HepG2 (cell line): ENCODE measurements around the gene RBM23. TPM values are rescaled to one million over a fixed set of nuclear protein-coding genes. Genes with fewer than 3 reads are reported as not detected.
A peak's percentile ranks its signal among the peaks of the same experiment; 100 is the strongest.

Experiments used
- ATAC-seq: fragments of 200-7000 bp; cut with Tn5 transposase; 3 replicates; pipeline ENCODE4 v1.9.1; 2020; ENCODE audit warnings: mild to moderate bottlenecking, moderate library complexity
- BruUV-seq: library from RNA; stranded (reverse); fragments of 400-500 nt; replicated peaks from 2 replicates; lab custom pipeline; 2021; lab: Mats Ljungman, UMichigan
- CTCF ChIA-PET: fragments of 300-600 bp; formaldehyde crosslinking; extraction: SDS; loops from one replicate; lab custom pipeline; 2021; ENCODE audit warnings: low total read pairs, inconsistent platforms, low intra/inter-chr PET ratio; lab: Yijun Ruan, JAX
- POLR2A ChIA-PET: fragments of 350-600 bp; sonication (Branson Sonifier 250); formaldehyde crosslinking; loops from one replicate; lab custom pipeline; 2020; ENCODE audit warnings: antibody characterized with exemption, inconsistent platforms; lab: Yijun Ruan, JAX
- DNase-seq: peaks from one replicate; pipeline ENCODE4 v3.0.0-alpha.2; 2015; ENCODE audit warnings: low spot score
- FAIRE-seq: peaks from 3 replicates; lab custom pipeline; 2011; peaks lifted over from hg19 to GRCh38; lab: Jason Lieb, UNC
- H2AFZ ChIP-seq: one replicate; pipeline ENCODE4 v1.6.1; 2011; ENCODE audit warnings: low read length, inconsistent platforms
- H3K27ac ChIP-seq: fragments of 300-600 bp; 3 replicates; pipeline ENCODE4 v1.8.0; 2011; ENCODE audit warnings: mixed run types, mild to moderate bottlenecking, mixed read lengths, low read length, inconsistent platforms; ENCODE audit not compliant: insufficient read depth; ENCODE audit errors: extremely low read length
- H3K27me3 ChIP-seq, 2 experiments: fragments of 200-600 bp in 1 of 2; 2 replicates in 1 of 2; 3 replicates in 1 of 2; pipeline versions ENCODE4 v1.6.0 to v1.8.0; 2011; ENCODE audit warnings: low read length in 2 of 2, mild to moderate bottlenecking in 2 of 2, moderate library complexity in 2 of 2, inconsistent platforms in 1 of 2; ENCODE audit not compliant: insufficient read depth in 2 of 2, control insufficient read depth in 1 of 2
- H3K36me3 ChIP-seq, 2 experiments: fragments of 200-600 bp in 1 of 2; replicated peaks in 1 of 2; 2 replicates in 1 of 2; 3 replicates in 1 of 2; pipeline versions ENCODE4 v1.5.1 to v1.8.0; 2011; ENCODE audit warnings: low read length in 2 of 2, inconsistent platforms in 1 of 2; ENCODE audit not compliant: insufficient read depth in 2 of 2, control insufficient read depth in 1 of 2
- H3K4me1 ChIP-seq: 2 replicates; pipeline ENCODE4 v1.5.1; 2012; ENCODE audit warnings: low read length, inconsistent platforms; ENCODE audit not compliant: insufficient read depth
- H3K4me2 ChIP-seq: 2 replicates; pipeline ENCODE4 v1.6.0; 2011; ENCODE audit warnings: low read depth, low read length, inconsistent platforms
- H3K4me3 ChIP-seq, 3 experiments: fragments of 200-600 bp in 1 of 3; sonication (generic), shearing (Covaris generic) in 1 of 3; replicated peaks in 1 of 3; 2 replicates each; pipeline ENCODE4 v1.5.1; 2011 to 2016; ENCODE audit warnings: low read length in 3 of 3, inconsistent platforms in 2 of 3, low read depth in 2 of 3, mild to moderate bottlenecking in 2 of 3, control low read depth in 1 of 3, mixed read lengths in 1 of 3; ENCODE audit not compliant: insufficient read depth in 1 of 3
- H3K79me2 ChIP-seq: one replicate; pipeline ENCODE4 v1.6.1; 2011; ENCODE audit warnings: low read length, inconsistent platforms; ENCODE audit not compliant: insufficient read depth
- H3K9ac ChIP-seq: 2 replicates; pipeline ENCODE4 v1.6.0; 2011; ENCODE audit warnings: mild to moderate bottlenecking, low read depth, low read length, inconsistent platforms; ENCODE audit not compliant: insufficient read depth
- H3K9me3 ChIP-seq: 2 replicates; pipeline ENCODE4 v1.5.1; 2012; ENCODE audit warnings: mild to moderate bottlenecking, low read length
- H4K20me1 ChIP-seq: 2 replicates; pipeline ENCODE4 v1.6.0; 2011; ENCODE audit warnings: inconsistent platforms, mild to moderate bottlenecking, low read length, moderate library complexity; ENCODE audit not compliant: insufficient read depth
- ATF4 ChIP-seq, 2 experiments: fragments of 450-650 bp in 1 of 2; sonication (generic) in 1 of 2; formaldehyde crosslinking; IDR thresholded peaks; 2 replicates each; pipeline versions ENCODE4 v1.5.0 to v1.8.0; 2020 to 2022; ENCODE audit warnings: mild to moderate bottlenecking in 1 of 2, missing genetic modification reagents in 1 of 2
- ATM ChIP-seq: fragments of 450-650 bp; IDR thresholded peaks from 2 replicates; pipeline ENCODE4 v1.7.1; 2017; ENCODE audit warnings: mild to moderate bottlenecking, borderline replicate concordance
- CENPT ChIP-seq: sonication (generic); formaldehyde crosslinking; IDR thresholded peaks from 2 replicates; pipeline ENCODE4 v1.8.0; 2022; ENCODE audit warnings: low read depth, mild to moderate bottlenecking, moderate library complexity, missing genetic modification reagents
- FOXA1 ChIP-seq, 2 experiments: fragments of 450-650 bp in 1 of 2; sonication (generic) in 1 of 2; formaldehyde crosslinking in 1 of 2; IDR thresholded peaks; 2 replicates each; pipeline versions ENCODE4 v1.4.0 to v1.6.1; 2016 to 2020; ENCODE audit warnings: missing genetic modification reagents in 1 of 2
- FOXO4 ChIP-seq: sonication (generic); formaldehyde crosslinking; conservative IDR thresholded peaks from 2 replicates; pipeline ENCODE4 v1.8.1; 2023; ENCODE audit warnings: missing genetic modification reagents
- MLX ChIP-seq: IDR thresholded peaks from 2 replicates; pipeline ENCODE4 v1.6.1; 2016
- MXD3 ChIP-seq: IDR thresholded peaks from 2 replicates; pipeline ENCODE4 v1.6.1; 2016; ENCODE audit warnings: mild to moderate bottlenecking, missing biosample characterization, missing genetic modification reagents
- NFE2L1 ChIP-seq: sonication (generic); formaldehyde crosslinking; IDR thresholded peaks from 2 replicates; pipeline ENCODE4 v1.4.0; 2020; ENCODE audit warnings: missing genetic modification reagents, mild to moderate bottlenecking, borderline replicate concordance
- PBX3 ChIP-seq: sonication (generic); formaldehyde crosslinking; IDR thresholded peaks from 2 replicates; pipeline ENCODE4 v1.8.1; 2023; ENCODE audit warnings: missing genetic modification reagents, inconsistent platforms, borderline replicate concordance
- SNAI1 ChIP-seq: sonication (generic); formaldehyde crosslinking; IDR thresholded peaks from 2 replicates; pipeline ENCODE4 v1.5.0; 2020; ENCODE audit warnings: mild to moderate bottlenecking, missing genetic modification reagents, borderline replicate concordance
- ZFP1 ChIP-seq: IDR thresholded peaks from 2 replicates; pipeline ENCODE4 v1.6.1; 2016
- ZNF12 ChIP-seq: sonication (generic); formaldehyde crosslinking; IDR thresholded peaks from 2 replicates; pipeline ENCODE4 v1.5.0; 2020; ENCODE audit warnings: missing genetic modification reagents
- ZNF34 ChIP-seq: sonication (generic); formaldehyde crosslinking; IDR thresholded peaks from 2 replicates; pipeline ENCODE4 v1.4.0; 2020; ENCODE audit warnings: mild to moderate bottlenecking, missing genetic modification reagents, borderline replicate concordance
- ZNF770 ChIP-seq: sonication (generic); formaldehyde crosslinking; IDR thresholded peaks from 2 replicates; pipeline ENCODE4 v1.5.0; 2020; ENCODE audit warnings: mild to moderate bottlenecking, missing genetic modification reagents
- ZNF891 ChIP-seq: sonication (generic); formaldehyde crosslinking; IDR thresholded peaks from 2 replicates; pipeline ENCODE4 v1.5.0; 2020; ENCODE audit warnings: mild to moderate bottlenecking, missing genetic modification reagents
- ZSCAN29 ChIP-seq: sonication (generic); formaldehyde crosslinking; conservative IDR thresholded peaks from 2 replicates; pipeline ENCODE4 v1.4.0; 2020; ENCODE audit warnings: mild to moderate bottlenecking, missing genetic modification reagents
- ZSCAN9 ChIP-seq: IDR thresholded peaks from 2 replicates; pipeline ENCODE4 v1.6.1; 2016; ENCODE audit warnings: borderline replicate concordance
- WGBS: methylation state at CpG from one replicate; pipeline ENCODE4 v1.1.6; 2017; ENCODE audit warnings: low lambda C conversion rate; 5-methylcytosine and 5-hydroxymethylcytosine counted together
- in situ Hi-C: cut with HindIII; loops from 2 replicates; pipeline ENCODE4 v1.10.0; 2017; ENCODE audit warnings: low pct_unique_long_range_greater_than_20kb; ENCODE audit not compliant: extremely low pct_ligation_motif_present
- intact Hi-C: fragments of 100-400 bp; cut with micrococcal nuclease; formaldehyde crosslinking; loops from one replicate; pipeline ENCODE4 v1.10.0; 2022; ENCODE audit not compliant: unreplicated experiment
- polyA plus RNA-seq, 8 experiments: library from polyadenylated mRNA; depleted of rRNA in 3 of 8; stranded (reverse) in 7 of 8; unstranded in 1 of 8; fragments of >200 nt; fragmentation: Illumina TruSeq in 4 of 8; extraction: Trizol in 4 of 8; gene quantifications; 2 replicates each; pipeline versions ENCODE4 v1.2.1 to v1.2.3, GENCODE V29; 2011 to 2016; ENCODE audit warnings: low read depth in 4 of 8, missing spikeins in 1 of 8, mixed read lengths in 1 of 8; ENCODE audit not compliant: insufficient read depth in 1 of 8
- total RNA-seq, 5 experiments: library from RNA; depleted of rRNA; stranded (reverse); fragments of >200 nt; fragmentation: Illumina TruSeq; extraction: Trizol; gene quantifications; 2 replicates each; pipeline ENCODE4 v1.2.3, GENCODE V29; 2016; ENCODE audit warnings: low read depth in 1 of 5

RBM23 gene
- total and polyA plus RNA-seq, 2 of the 13 experiments (the other 11 are each of a cell fraction or from before 2014, with no cell fraction given) = 1.5 to 2.1 TPM

- Histone ChIP-seq H4K20me1 (no peaks in the 10 kb centered on the region), H3K9ac (no peak overlapping the region), H2AFZ (no peak overlapping the region), H3K79me2 (no peaks in the 10 kb centered on the region), H3K4me2 (no peak overlapping the region), H3K4me1 (peaks cover 37% of the 10 kb centered on the region), H3K9me3 (no peaks in the 10 kb centered on the region), H3K27ac (no peak overlapping the region), H3K27me3 (no peaks in the 10 kb centered on the region), H3K36me3 (no peaks in the 10 kb centered on the region), H3K4me3 (no peak overlapping the region)
- no TSS peak for BruUV-seq
- intact Hi-C loops (no loop called here), in situ Hi-C loops (no loop called here)
- ChIA-PET POLR2A (interaction anchor here (1.4 kb wide), 1 partner anchor 98 kb away, joined by 8 read pairs; the partner anchor contains the start of gene OXA1L), CTCF (interaction anchor here (0.7 to 1.8 kb wide), 3 partner anchors 12 to 308 kb away, joined by 3 to 9 read pairs (median 4); no protein-coding TSS in a partner anchor)
- 23% methylated on average over 4 of the region's 4 CpGs for WGBS
- no peak for FAIRE-seq
- DNase-seq = no peak
- ATAC-seq = no peak
- TF ChIP-seq NFE2L1 (CRISPR knock-in tag) (no peak), ZNF770 (CRISPR knock-in tag) (0 out of 2 replicates have a peak, but pooled peaks have one; percentile 16), SNAI1 (CRISPR knock-in tag) (no peak), ZSCAN29 (CRISPR knock-in tag) (no peak), ZNF12 (CRISPR knock-in tag) (no peak), MLX (CRISPR knock-in tag) (no peak), CENPT (no peak), ATM (no peak), MXD3 (CRISPR knock-in tag) (no peak), FOXA1 (IDR thresholded peaks at IDR 0.05) (no peak), FOXA1 (CRISPR knock-in tag; IDR thresholded peaks at IDR 0.05) (no peak), ZSCAN9 (no peak), ZNF34 (CRISPR knock-in tag) (0 out of 2 replicates have a peak, but pooled peaks have one; percentile 50), ZNF891 (no peak), FOXO4 (CRISPR knock-in tag) (0 out of 2 replicates have a peak, but pooled peaks have one; percentile 72), ZFP1 (CRISPR knock-in tag) (no peak), ATF4 (CRISPR knock-in tag; IDR thresholded peaks at IDR 0.05) (0 out of 4 replicates have a peak, but pooled peaks of 1 of the 2 experiments have one; percentile 17), PBX3 (CRISPR knock-in tag) (no peak)
Observed at GRCh38 chr14:22864979-22865378, 54.0 kb downstream of the RBM23 start.
